SU-DHL-6 (cell line): ENCODE measurements around the gene STOML3.

ENCODE experiments used
- CTCF ChIP-seq: fragments of 200-600 bp; sonication (generic); IDR thresholded peaks from one replicate; pipeline ENCODE4 v1.5.1; 2017; ENCODE audit warnings: antibody characterized with exemption, mild to moderate bottlenecking, low read length, moderate library complexity; ENCODE audit not compliant: insufficient read depth, poor library complexity, severe bottlenecking
- EZH2phosphoT487 ChIP-seq: fragments of 200-600 bp; sonication (generic), shearing (Covaris generic); conservative IDR thresholded peaks from 2 replicates; pipeline ENCODE4 v1.6.1; 2018; ENCODE audit warnings: mild to moderate bottlenecking, antibody characterized with exemption, low read length, moderate library complexity, mixed read lengths

- TF ChIP-seq CTCF = no peak
- no peak for TF ChIP-seq EZH2phosphoT487
These were observed 36.3 kb downstream of the STOML3 start for GRCh38 chr13:38954291-38954690.
